Fibroblast of peridontal ligament (primary cell): Measurements from ENCODE around the gene DNAI2.
A peak's percentile ranks its signal among the peaks of the same experiment; 100 is the strongest.
"Not testable (repeated sequence)": the region's sequence is repeated elsewhere in the genome, so short reads cannot be mapped to it uniquely, and the experiment has no call there.

Experiments
- DNase-seq: peaks from one replicate; pipeline ENCODE4 v3.0.0-alpha.2; 2010; ENCODE audit errors: extremely low read depth

Gene DNAI2

GRCh38 chr17:74274709-74275340 is 791 bp downstream of the DNAI2 start:
- no peak for DNase-seq

GRCh38 chr17:74276051-74276476 is 2.0 kb downstream of the DNAI2 start:
- no peak for DNase-seq

GRCh38 chr17:74276541-74277009 is 2.5 kb downstream of the DNAI2 start:
- DNase-seq, result no peak

GRCh38 chr17:74277935-74278334 is 3.9 kb downstream of the DNAI2 start:
- DNase-seq, result no peak

GRCh38 chr17:74279617-74280016 is 5.6 kb downstream of the DNAI2 start:
- DNase-seq, result not testable (repeated sequence)

GRCh38 chr17:74280093-74280513 is 6.1 kb downstream of the DNAI2 start:
- no peak for DNase-seq

GRCh38 chr17:74281799-74282198 is 7.8 kb downstream of the DNAI2 start:
- DNase-seq, result no peak

- not testable (repeated sequence) for DNase-seq
Measured at GRCh38 chr17:74282274-74282586, 8.2 kb downstream of the DNAI2 start.

GRCh38 chr17:74282587-74283370 is 8.7 kb downstream of the DNAI2 start:
- no peak for DNase-seq

- no peak for DNase-seq
Measured at GRCh38 chr17:74283371-74283673, 9.3 kb downstream of the DNAI2 start.

- no peak for DNase-seq
Measured at GRCh38 chr17:74287031-74287602, 13.1 kb downstream of the DNAI2 start.

- DNase-seq, result no peak
Measured at GRCh38 chr17:74288785-74289184, 14.8 kb downstream of the DNAI2 start.

GRCh38 chr17:74289688-74290087 is 15.7 kb downstream of the DNAI2 start:
- DNase-seq, result no peak

- no peak for DNase-seq
Measured at GRCh38 chr17:74290340-74290739, 16.3 kb downstream of the DNAI2 start.

- no peak for DNase-seq
Measured at GRCh38 chr17:74292495-74292894, 18.5 kb downstream of the DNAI2 start.

- DNase-seq, result no peak
Measured at GRCh38 chr17:74295625-74296547, 21.9 kb downstream of the DNAI2 start.

GRCh38 chr17:74296548-74296936 is 22.5 kb downstream of the DNAI2 start:
- peak; percentile 36 for DNase-seq

- no peak for DNase-seq
Measured at GRCh38 chr17:74297941-74298340, 23.9 kb downstream of the DNAI2 start.

- DNase-seq, result no peak
Measured at GRCh38 chr17:74298778-74299177, 24.7 kb downstream of the DNAI2 start.

- DNase-seq, result no peak
Measured at GRCh38 chr17:74299226-74300009, 25.4 kb downstream of the DNAI2 start.

GRCh38 chr17:74303305-74303704 is 29.3 kb downstream of the DNAI2 start:
- no peak for DNase-seq
